Measurements from ENCODE around the gene DUSP18.
"Not testable (repeated sequence)": the region's sequence is repeated elsewhere in the genome, so short reads cannot be mapped to it uniquely, and the experiment has no call there.

DNA sequence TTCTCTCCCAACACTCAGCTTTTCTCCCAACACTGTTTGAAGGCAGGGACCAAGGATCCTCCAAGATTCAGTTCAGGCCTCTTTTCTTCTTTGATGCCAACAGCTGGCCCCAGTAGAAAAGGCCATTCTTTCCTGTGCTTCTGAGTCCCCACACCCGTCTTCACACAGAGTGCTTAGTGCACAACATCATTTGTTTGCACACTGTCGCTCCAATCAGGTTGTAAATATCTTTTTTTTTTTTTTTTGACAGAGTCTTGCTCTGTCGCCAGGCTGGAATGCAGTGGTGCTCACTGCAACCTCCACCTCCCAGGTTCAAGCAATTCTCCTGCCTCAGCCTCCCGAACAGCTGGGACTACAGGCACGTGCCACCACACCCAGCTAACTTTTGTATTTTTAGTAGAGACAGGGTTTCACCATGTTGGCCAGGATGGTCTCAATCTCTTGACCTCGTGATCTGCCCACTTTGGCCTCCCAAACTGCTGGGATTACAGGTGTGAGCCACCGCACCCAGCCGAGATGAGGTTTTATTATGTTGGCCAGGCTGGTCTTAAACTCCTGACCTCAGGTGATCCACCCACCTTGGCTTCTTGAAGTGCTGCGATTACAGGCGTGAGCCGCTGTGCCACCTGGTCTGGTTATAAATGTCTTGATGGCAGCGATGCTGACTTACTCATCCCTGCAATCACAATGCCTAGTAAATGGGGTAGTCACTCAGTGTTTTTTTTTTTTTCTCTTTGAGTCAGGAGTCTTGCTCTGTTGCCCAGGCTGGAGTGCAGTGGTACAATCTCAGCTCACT lies 12.4 kb upstream of the DUSP18 start:
- TF ChIP-seq, protein P1, sequence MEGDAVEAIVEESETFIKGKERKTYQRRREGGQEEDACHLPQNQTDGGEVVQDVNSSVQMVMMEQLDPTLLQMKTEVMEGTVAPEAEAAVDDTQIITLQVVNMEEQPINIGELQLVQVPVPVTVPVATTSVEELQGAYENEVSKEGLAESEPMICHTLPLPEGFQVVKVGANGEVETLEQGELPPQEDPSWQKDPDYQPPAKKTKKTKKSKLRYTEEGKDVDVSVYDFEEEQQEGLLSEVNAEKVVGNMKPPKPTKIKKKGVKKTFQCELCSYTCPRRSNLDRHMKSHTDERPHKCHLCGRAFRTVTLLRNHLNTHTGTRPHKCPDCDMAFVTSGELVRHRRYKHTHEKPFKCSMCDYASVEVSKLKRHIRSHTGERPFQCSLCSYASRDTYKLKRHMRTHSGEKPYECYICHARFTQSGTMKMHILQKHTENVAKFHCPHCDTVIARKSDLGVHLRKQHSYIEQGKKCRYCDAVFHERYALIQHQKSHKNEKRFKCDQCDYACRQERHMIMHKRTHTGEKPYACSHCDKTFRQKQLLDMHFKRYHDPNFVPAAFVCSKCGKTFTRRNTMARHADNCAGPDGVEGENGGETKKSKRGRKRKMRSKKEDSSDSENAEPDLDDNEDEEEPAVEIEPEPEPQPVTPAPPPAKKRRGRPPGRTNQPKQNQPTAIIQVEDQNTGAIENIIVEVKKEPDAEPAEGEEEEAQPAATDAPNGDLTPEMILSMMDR (IDR thresholded peaks at IDR 0.05), result not testable (repeated sequence)
- TF ChIP-seq POLR2A (IDR thresholded peaks at IDR 0.05), result not testable (repeated sequence)

Data from ovary (tissue), 3 donors.